Hepatocyte (in vitro differentiated cells): ENCODE data around the gene TGIF1. TPM values are rescaled to one million over a fixed set of nuclear protein-coding genes. Genes with fewer than 3 reads are reported as not detected.

Experiments
- DNase-seq: peaks from one replicate; pipeline ENCODE4 v3.0.0-alpha.2; 2016; ENCODE audit warnings: low spot score
- H2AFZ ChIP-seq: fragments of 200-600 bp; sonication (generic); 2 replicates; pipeline ENCODE4 v1.6.0; 2016; ENCODE audit warnings: antibody characterized with exemption, mild to moderate bottlenecking
- H3K27ac ChIP-seq: fragments of 200-600 bp; sonication (generic); 2 replicates; pipeline ENCODE4 v1.5.1; 2016; ENCODE audit warnings: mild to moderate bottlenecking
- H3K27me3 ChIP-seq: fragments of 200-600 bp; sonication (generic); 2 replicates; pipeline ENCODE4 v1.6.1; 2016
- H3K36me3 ChIP-seq: fragments of 200-600 bp; sonication (generic); replicated peaks from 2 replicates; pipeline ENCODE4 v1.5.1; 2016; ENCODE audit warnings: low read depth; ENCODE audit not compliant: insufficient read depth
- H3K4me1 ChIP-seq: fragments of 200-600 bp; sonication (generic); 2 replicates; pipeline ENCODE4 v1.5.1; 2016; ENCODE audit warnings: mild to moderate bottlenecking, moderate library complexity; ENCODE audit not compliant: insufficient read depth
- H3K4me2 ChIP-seq: fragments of 200-600 bp; sonication (generic); 2 replicates; pipeline ENCODE4 v1.6.0; 2016
- H3K4me3 ChIP-seq: fragments of 200-600 bp; sonication (generic); 2 replicates; pipeline ENCODE4 v1.5.1; 2016; ENCODE audit warnings: mild to moderate bottlenecking
- H3K79me2 ChIP-seq: fragments of 200-600 bp; sonication (generic); 2 replicates; pipeline ENCODE4 v1.6.0; 2017; ENCODE audit warnings: mild to moderate bottlenecking
- H3K9me2 ChIP-seq: fragments of 200-600 bp; sonication (generic); replicated peaks from 2 replicates; pipeline ENCODE4 v1.6.0; 2017; ENCODE audit warnings: mild to moderate bottlenecking; ENCODE audit not compliant: insufficient read depth
- H3K9me3 ChIP-seq: fragments of 200-600 bp; sonication (generic); 2 replicates; pipeline ENCODE4 v1.5.1; 2016; ENCODE audit warnings: low read depth, mild to moderate bottlenecking
- H4K20me1 ChIP-seq: fragments of 200-600 bp; sonication (generic); 2 replicates; pipeline ENCODE4 v1.6.0; 2016; ENCODE audit warnings: mild to moderate bottlenecking; ENCODE audit not compliant: insufficient read depth, poor library complexity, severe bottlenecking
- CTCF ChIP-seq: fragments of 200-600 bp; sonication (generic); IDR thresholded peaks from 2 replicates; pipeline ENCODE4 v1.5.1; 2016; ENCODE audit warnings: antibody characterized with exemption, mild to moderate bottlenecking; ENCODE audit not compliant: poor library complexity
- EZH2 ChIP-seq: fragments of 200-600 bp; sonication (generic); IDR thresholded peaks from 2 replicates; pipeline ENCODE4 v1.6.1; 2016; ENCODE audit warnings: antibody characterized with exemption, mild to moderate bottlenecking, borderline replicate concordance
- EZH2phosphoT487 ChIP-seq: fragments of 200-600 bp; sonication (generic); IDR thresholded peaks from one replicate; pipeline ENCODE4 v1.6.1; 2018; ENCODE audit warnings: antibody characterized with exemption, mild to moderate bottlenecking, low read depth, moderate library complexity; ENCODE audit not compliant: unreplicated experiment, severe bottlenecking
- WGBS: methylation state at CpG from one replicate; pipeline ENCODE4 v1.1.6; 2016; ENCODE audit warnings: low lambda C conversion rate; ENCODE audit errors: missing lambda C conversion rate; 5-methylcytosine and 5-hydroxymethylcytosine counted together
- polyA plus RNA-seq: library from polyadenylated mRNA; unstranded; fragments of >200 nt; fragmentation: Nextera tagmentation; extraction: Ambion mirVana; gene quantifications from 2 replicates; pipeline ENCODE4 v1.2.1, GENCODE V29; 2016
- total RNA-seq: library from RNA; depleted of rRNA; stranded (reverse); fragments of >200 nt; gene quantifications from 2 replicates; pipeline ENCODE4 v1.2.3, GENCODE V29; 2014

The TGIF1 gene
- total and polyA plus RNA-seq, 2 experiments from 2014 or later, result 129 to 193 TPM

- Histone ChIP-seq H3K27ac (peak overlapping the region; percentile 99), H3K27me3 (no peaks in the 10 kb centered on the region), H3K4me1 (peaks cover 14% of the 10 kb centered on the region), H4K20me1 (peaks cover 21% of the 10 kb centered on the region), H3K4me3 (peak overlapping the region; percentile 84), H3K36me3 (no peaks in the 10 kb centered on the region), H2AFZ (no peak overlapping the region), H3K4me2 (peak overlapping the region; percentile 85), H3K79me2 (peaks cover 58% of the 10 kb centered on the region), H3K9me2 (no peaks in the 10 kb centered on the region), H3K9me3 (no peaks in the 10 kb centered on the region)
- under 1% methylated on average over 50 of the region's 50 CpGs for WGBS
- DNase-seq, result peak; percentile 96
- no peak for TF ChIP-seq EZH2
- no peak for TF ChIP-seq EZH2phosphoT487
- TF ChIP-seq CTCF, result no peak
Observed at GRCh38 chr18:3451183-3451988, 1.4 kb downstream of the TGIF1 start.

GRCh38 chr18:3451989-3452749 lies 2.2 kb downstream of the TGIF1 start:
- no peaks in the 10 kb centered on the region for H3K9me2 ChIP-seq
- H2AFZ ChIP-seq, result no peak overlapping the region
- no peaks in the 10 kb centered on the region for H3K36me3 ChIP-seq
- H3K9me3 ChIP-seq, result no peaks in the 10 kb centered on the region
- peak overlapping the region; percentile 85 for H3K4me2 ChIP-seq
- peak; percentile 71 for DNase-seq
- WGBS, result 1% methylated on average over 35 of the region's 53 CpGs
- TF ChIP-seq EZH2 (no peak), CTCF (peak; percentile 9)
- peaks cover 22% of the 10 kb centered on the region for H4K20me1 ChIP-seq
- H3K27me3 ChIP-seq, result no peaks in the 10 kb centered on the region
- peak overlapping the region; percentile 84 for H3K4me3 ChIP-seq
- H3K27ac ChIP-seq, result peak overlapping the region; percentile 99
- H3K79me2 ChIP-seq, result peaks cover 63% of the 10 kb centered on the region
- H3K4me1 ChIP-seq, result peaks cover 9% of the 10 kb centered on the region

DNA sequence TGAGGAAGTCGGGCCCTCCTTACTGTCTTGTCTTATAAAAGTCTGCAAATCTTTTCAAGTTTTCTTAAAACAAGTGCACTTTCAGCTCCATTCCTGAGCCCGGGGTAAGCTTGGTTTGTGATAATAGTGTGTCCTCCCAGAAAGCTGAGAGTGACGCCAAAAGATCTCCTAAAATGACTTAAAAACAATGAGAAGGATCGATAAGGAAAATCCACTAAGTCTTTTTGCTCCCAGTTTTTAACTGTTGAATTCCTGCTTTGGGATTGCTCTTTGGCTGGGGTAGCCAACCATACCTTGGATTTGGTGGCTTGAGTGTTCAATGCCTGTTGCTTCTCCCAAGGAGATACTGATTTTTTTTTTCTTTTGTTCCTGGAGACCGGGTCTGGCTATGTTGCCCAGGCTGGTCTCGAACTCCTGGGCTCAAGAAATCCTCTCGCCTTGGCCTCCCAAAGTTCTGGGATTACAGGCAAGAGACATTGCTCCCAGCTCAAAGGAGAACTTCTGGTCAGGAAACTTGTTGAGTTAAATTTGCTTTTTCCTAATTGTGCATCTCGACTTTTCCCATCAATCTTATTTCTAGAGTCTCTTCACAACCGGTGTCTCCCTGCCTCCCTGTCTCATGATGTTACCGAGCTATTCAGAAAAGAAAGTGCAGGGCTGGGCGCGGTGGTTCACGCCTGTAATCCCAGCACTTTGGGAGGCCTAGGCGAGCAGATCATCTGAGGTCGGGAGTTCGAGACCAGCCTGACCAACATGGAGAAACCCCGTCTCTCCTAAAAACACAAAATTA lies 3.0 kb downstream of the TGIF1 start:
- H3K27me3 ChIP-seq, result no peaks in the 10 kb centered on the region
- 8% methylated on average over 17 of the region's 17 CpGs for WGBS
- H3K79me2 ChIP-seq, result peaks cover 67% of the 10 kb centered on the region
- peaks cover 25% of the 10 kb centered on the region for H4K20me1 ChIP-seq
- H3K9me3 ChIP-seq, result no peaks in the 10 kb centered on the region
- peak overlapping the region; percentile 85 for H3K4me2 ChIP-seq
- TF ChIP-seq CTCF, result no peak
- TF ChIP-seq EZH2phosphoT487, result no peak
- TF ChIP-seq EZH2, result no peak
- H3K9me2 ChIP-seq, result no peaks in the 10 kb centered on the region
- no peaks in the 10 kb centered on the region for H3K36me3 ChIP-seq
- peaks cover 14% of the 10 kb centered on the region for H3K4me1 ChIP-seq
- no peak overlapping the region for H2AFZ ChIP-seq
- H3K4me3 ChIP-seq, result peak overlapping the region; percentile 84
- peak overlapping the region; percentile 99 for H3K27ac ChIP-seq
- no peak for DNase-seq
